HG03060 (cell line): ENCODE results near the gene OPN1SW.

Experiments used
- ATAC-seq: cut with Tn5 transposase; IDR thresholded peaks from one replicate; pipeline ENCODE4 v1.9.1; 2021; ENCODE audit warnings: low read depth, moderate number of reproducible peaks; ENCODE audit not compliant: unreplicated experiment

OPN1SW gene, protein sequence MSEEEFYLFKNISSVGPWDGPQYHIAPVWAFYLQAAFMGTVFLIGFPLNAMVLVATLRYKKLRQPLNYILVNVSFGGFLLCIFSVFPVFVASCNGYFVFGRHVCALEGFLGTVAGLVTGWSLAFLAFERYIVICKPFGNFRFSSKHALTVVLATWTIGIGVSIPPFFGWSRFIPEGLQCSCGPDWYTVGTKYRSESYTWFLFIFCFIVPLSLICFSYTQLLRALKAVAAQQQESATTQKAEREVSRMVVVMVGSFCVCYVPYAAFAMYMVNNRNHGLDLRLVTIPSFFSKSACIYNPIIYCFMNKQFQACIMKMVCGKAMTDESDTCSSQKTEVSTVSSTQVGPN

DNA sequence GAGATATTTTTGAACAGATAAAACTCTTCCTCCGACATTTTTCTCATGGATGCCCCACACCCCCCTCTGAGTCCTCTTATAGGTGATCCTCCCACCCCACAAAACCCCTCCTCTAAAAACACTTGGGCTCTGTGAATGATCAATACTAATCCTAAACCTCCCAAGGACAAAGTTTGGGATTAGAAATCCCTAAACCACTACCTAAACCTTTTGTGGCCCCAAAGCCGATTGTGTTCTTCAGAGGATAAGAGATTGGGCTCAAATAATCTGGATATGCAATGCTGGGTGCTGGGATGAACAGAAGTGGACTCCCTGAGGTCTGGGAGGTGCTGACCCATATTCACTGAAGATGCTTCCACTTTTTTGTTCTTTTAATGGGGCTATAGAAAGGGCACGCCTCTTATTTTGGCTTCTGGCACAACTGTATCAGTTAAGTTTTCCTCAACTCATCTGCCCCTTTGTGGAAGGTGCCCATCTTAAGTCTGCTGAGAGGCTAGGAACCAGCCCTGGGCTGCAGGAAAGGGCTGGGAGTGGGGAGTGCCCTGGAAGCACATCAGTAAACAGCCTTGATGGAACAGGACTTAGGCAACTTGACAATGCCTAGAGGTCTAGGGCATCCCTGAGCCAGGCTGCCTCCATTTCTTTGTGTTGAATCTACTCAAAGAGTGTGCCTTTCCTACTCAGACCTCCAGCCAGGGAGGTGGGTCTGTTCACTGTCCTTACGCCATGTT, at the start of gene OPN1SW:
OPN1SW (minus strand) TSS at position 51 of the 731 bp plus-strand sequence; CDS start at position 38, 13 bp downstream.
- no peak for ATAC-seq

DNA sequence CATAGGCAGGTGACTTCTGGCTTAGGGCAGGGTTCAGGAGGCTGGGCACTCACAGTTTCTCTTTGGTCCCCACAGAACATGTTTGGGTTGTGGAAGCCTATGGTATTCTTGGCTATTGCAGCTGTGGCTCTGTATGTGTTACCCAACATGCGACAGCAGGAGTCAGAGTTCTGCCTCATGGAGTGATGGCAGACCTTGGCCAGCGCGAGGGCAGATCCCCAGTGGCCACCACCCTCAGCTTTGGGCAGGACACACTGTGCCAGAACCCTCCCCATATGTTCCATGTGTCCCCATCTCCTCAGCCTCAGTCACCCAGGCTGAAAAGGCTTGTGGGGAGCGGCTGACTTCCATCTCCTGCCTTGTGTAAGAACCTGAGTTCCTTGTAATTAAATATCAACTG, 46.1 kb upstream of the OPN1SW start:
- ATAC-seq: no peak

DNA sequence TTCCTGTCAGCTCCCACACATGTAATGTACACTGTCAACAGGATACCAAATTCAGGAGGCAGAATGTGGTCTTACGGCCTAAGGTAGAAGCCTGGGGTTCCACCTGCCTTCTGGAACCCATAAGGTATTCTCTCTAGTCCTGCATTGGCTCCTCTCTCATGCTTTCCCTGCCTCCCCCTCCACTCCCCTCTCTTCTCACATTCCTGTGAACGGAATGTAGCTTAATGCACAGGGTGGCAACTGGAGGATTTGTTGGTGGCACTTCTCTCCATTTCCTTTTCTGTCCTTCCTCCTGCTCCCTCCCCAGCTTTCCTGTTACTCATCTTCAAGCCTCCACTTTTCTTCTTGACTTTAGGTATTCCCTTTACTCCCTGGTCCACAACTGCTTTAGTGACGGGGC, 43.1 kb upstream of the OPN1SW start:
- ATAC-seq: no peak

DNA sequence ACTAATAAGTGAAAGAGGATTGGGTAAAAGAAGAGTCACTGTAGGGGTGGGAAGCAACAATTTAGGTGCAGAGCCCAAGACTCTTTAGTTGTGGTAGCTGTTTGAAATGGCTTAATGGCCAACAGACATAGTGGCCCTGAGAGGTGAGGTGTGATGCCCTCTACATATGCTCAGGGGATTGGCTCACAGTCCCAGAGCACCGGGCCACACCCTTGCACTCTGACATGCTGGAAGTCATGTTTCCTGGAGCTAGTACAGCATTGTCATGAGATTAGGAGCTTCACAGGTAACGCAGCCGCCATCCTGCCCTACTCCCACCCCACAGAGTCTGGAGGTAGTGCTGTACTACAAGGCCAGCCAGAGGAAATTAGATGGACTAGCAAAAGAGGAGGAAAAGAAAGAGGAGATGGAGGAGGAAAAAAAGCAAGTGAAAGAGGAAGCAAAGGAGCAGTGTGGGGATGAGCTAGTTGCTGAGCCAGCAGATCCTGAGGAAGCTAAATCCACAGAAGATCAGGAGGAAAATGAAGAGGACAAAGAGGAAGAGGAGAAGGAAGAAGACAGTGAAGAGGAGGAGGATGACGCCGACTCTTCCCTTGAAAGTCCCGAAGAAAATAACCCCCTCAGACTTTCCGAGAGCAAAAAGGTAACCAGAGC, 39.8 kb upstream of the OPN1SW start:
- no peak for ATAC-seq

DNA sequence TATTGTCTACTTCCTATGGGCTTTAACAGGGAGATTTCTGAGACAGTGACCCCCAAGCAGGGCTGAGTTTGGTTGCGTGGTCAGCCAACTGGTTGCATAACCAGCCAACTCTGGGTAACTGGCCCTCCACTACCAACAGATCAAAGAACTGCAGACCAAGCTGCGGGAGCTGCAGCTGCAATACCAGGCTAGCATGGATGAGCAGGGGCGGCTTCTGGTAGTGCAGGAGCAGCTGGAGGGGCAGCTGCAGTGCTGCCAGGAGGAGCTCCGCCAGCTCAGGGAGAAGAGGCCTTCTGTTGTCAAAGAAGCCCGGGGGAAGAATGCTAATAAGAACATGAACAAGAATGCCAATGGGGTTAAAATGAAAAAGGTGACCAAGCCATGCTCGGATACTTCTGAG, 38.9 kb upstream of the OPN1SW start:
- no peak for ATAC-seq

DNA sequence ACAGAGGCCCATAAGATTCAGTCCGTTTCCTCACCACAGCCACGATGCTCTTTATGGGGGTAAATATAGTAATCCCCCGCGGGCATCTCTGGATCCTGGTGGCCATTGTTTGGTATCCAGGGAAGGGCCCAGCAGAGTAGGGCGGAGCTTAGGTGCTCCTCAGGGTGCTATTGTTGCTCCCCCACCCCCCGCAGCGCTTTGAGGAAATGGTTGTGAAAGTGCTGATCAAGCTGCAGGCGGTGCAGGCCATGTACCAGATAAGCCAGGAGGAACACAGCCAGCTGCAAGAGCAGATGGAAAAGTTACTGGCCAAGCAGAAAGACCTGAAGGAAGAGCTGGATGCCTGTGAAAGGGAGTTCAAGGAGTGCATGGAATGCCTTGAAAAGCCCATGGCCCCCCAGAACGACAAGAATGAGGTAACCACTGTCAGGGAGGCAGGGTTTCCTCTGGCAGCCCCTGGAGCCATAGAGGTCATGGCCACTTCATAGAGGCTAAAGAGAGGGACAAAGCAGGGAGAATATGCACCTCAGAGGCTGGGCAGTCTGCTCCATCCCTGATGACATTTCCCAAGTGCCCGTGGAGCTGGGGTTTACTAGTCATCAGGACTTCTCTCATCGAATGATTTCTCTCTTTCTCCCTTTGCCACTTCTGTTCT, 37.0 kb upstream of the OPN1SW start:
- no peak for ATAC-seq

DNA sequence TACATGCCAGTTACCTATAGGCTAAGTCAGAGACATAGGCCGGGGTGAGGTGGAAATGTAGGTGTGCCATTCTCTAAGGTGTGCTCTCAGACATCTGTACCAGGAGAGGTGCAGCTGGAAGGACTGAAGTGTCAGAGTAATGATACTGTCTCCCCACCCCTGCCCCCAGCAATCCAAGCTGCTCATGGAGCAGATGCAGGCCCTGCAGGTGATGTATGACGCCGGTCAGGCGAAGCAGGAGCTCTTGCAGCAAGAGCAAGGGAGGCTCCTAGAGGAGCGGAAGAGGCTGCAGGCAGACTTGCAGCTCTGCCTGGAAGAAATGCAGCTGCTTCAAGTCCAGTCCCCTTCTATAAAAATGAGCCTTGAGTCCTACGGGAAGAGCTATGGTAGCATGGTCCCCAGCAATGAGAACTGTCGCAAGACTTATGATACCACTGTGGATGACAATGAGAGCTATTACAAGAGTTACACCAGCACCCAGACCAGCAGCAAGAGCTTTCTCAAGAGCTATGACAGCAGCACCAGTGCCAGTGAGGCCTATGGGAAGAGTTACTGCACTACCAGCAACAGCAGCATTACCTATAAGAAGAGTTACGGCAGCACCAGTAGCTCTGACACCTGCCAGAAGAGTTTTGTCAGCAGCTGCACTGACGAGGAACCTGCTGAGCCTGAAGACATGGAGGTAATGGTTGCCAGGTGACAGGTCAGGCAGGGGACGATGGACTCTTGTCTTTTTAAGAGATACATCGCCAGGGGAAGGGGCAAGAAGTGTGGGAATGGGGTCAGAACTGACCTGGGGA, 36.2 kb upstream of the OPN1SW start:
- ATAC-seq: no peak

DNA sequence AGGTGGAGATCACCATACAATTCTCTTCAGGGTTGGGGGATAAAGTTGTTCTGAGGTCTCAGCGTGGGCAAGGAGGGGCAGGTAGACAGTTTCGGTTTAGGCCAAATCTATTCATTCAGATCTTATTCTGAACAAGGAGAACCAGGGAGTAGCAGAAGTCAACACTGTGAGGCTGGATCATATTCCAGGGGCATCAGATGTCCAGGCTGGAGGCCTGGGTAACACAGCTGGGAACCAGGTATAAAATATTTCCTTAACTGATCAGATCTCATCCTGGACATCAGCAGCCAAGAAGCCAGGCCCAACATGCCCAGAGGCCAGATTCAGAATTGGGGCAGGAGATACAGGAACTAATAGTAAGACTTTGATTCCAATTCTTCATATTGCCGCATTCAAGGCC, 35.4 kb upstream of the OPN1SW start:
- ATAC-seq: no peak

DNA sequence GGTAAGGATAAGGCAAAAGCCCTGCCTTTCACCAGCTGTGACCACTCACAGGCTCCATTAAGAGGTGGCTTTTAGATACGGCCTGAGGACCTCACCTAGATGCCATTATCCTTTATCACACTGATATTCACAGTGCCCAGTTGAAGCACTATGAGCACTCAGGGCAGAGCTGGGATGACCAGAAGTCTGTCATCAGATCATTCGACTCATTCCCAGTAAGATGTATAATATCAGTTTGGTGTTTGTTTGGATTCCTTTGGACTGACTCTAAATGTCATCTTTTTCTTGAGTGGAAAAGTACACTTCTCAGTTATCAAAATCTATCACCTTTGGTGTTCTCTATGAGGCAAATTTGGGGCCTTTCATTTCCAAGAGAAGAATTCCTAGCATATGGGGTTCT, 34.9 kb upstream of the OPN1SW start:
- ATAC-seq: no peak

DNA sequence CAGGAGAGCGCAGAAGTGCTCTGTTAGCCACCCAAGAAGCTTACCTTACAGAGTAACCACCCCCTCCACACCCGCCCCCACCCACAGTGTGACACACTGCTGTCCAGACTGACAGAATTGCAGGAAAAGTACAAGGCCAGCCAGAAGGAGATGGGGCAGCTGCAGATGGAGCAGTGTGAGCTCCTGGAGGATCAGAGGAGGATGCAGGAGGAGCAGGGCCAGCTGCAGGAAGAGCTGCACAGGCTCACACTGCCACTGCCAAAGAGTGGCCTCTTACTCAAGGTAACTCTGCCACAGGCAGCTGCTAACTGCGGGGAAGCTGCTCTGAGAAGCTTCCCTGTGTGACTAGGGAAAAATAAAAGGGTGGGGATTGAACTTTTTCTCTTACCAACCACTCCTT, 33.8 kb upstream of the OPN1SW start:
- no peak for ATAC-seq

DNA sequence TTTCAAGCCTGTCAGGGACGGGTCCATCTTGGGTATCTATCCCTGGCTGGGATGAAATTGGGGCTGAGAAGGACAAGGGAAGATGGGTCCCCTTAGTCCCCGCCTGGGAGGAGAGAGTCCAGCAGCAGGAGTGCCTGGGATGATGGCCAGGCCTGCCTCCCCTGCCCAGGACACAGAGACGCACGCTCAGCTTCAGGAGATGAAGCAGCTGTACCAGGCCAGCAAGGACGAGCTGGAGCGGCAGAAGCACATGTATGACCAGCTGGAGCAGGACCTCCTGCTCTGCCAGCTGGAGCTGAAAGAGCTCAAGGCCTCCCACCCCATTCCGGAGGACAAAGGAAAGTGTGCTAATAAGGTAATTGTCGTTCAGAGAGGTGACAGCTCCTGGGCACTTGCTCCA, 31.6 kb upstream of the OPN1SW start:
- ATAC-seq: no peak

DNA sequence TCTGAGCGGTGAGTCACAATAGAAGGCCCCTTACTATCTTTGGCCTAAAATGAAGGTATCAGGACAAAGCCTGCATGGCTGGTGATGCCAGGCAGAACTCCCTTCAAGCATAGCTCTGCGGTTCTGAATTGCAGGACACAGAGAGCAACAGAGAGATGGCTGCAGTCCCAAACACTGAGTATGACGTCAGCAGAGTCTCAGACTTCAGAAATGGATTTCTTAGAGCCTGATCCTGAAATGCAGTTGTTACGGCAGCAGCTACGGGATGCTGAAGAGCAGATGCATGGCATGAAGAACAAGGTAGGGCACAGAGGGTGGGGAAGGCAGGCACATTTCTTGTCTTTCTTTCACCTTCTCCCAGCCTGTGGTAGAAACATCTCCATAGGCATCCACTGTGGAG, 29.6 kb upstream of the OPN1SW start:
- no peak for ATAC-seq

DNA sequence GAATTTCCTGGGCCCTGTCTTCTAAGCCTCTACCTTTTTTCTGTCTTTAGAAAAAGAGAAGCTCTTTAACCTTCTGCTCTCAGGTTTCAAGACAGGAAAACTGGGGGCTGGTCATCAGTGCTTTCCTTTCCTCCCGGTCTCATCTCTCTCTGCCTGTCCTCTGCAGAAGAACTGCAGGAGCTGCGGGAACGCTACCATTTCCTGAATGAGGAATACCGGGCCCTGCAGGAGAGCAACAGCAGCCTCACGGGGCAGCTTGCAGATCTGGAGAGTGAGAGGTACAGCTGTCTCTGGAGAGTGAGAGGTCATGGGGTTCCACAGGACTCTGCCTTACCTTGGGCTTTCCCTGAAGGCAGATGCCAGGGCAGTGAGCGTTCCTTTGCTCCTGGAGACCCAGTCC, 28.9 kb upstream of the OPN1SW start:
- ATAC-seq: no peak

DNA sequence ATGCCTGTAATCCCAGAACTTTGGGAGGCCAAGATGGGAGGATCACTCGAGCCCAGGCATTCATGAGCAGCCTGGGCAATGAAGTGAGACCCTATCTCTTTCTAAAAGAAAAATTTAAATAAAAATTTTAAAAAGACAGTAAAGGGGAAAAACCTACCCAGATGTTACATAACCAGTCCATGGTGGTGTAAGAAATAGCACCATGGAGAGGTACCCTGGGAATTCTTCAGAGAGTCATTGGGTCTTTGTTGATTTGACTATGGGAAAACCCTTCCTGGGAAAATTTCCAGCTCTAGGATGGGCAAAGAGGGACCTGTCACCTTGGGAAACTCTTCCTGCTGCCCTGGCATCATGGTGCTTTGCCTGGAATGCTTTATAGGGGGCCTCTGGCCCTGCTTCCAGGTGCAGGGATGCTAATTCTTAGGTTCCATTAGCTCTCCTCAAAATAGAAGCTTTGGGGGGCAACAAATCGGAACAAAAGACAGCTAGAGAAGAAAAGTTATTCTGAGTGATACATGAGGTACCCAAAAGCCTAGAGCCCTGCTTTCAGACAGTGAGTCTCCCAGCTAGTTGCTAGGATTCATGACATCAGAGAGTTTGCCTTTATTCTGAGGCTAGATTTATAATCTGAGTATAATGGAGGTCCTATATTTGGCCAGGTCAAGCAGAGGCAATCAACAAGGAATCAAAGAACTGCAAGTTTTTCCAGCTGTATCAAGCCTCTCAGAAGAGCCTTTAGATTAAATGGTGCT, 26.2 kb upstream of the OPN1SW start:
- ATAC-seq: no peak

DNA sequence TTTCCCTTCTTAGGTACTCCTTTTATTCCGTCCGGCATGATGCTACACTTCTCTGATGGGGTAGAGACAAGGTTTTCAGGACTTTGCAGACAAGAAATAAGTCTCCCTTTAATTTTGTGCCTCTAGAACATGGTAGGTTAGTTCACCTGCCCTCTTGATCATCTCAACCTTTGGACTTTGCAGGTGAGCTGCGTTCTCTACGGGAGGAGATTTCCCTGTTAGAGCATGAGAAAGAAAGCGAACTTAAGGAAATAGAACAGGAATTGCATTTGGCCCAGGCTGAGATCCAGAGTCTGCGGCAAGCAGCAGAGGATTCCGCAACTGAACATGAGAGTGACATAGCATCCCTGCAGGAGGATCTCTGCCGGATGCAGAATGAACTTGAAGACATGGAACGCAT, 25.4 kb upstream of the OPN1SW start:
- no peak for ATAC-seq

DNA sequence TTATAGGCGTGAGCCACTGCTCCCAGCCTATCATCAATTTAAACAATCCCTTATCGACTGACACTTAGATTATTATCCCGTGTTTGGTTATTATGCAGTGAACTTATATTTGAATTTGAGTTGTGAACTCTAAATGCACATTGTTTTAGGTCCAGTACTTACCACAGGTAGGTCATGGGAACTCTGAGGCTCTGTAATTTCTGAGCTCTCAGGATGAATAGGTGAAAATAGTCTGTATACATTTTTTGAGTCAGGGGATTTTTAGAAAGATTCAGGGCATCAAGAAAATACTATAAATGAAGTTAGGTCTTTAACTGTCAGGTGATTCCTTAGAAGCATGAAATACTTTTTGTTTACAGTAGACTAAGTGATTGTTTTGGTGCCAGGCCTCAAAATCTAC, 25.0 kb upstream of the OPN1SW start:
- no peak for ATAC-seq

DNA sequence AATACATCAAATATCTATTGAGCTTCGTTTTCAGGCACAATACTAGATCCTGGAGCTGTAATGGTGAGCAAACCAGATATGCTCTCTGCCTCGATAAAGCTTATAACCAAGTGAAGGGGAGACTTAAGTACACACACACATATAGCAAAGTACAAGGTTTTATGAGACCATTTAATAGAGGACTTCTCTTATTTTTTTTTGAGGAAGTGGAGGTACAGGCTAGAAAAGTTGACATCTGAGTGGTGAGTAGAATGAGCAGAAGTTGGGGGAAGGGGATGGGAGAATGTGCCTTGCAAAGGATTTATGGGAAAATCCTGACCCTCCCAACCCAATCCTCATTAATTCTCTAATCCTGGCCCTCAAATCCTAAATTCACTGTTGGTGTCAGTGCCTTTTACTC, 23.9 kb upstream of the OPN1SW start:
- no peak for ATAC-seq

DNA sequence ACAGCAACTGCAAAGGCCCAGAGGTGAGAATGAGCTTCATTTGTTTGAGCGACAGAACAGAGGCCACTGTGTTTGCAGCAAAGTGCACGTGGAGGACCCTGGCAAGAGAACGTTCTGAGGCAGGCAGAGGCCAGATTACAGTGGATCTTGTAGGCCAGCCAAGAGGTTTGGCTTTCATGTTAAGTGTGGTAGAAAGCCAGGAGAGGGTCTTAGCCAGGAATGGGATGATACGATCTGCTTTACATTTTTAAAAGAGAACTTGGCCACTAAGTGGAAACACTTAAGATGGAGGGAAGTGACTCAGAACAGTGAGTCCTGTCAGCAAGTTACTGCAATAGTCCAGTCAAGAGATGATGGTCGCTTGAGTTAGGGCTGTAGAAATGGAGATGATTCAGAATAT, 20.7 kb upstream of the OPN1SW start:
- ATAC-seq: no peak

DNA sequence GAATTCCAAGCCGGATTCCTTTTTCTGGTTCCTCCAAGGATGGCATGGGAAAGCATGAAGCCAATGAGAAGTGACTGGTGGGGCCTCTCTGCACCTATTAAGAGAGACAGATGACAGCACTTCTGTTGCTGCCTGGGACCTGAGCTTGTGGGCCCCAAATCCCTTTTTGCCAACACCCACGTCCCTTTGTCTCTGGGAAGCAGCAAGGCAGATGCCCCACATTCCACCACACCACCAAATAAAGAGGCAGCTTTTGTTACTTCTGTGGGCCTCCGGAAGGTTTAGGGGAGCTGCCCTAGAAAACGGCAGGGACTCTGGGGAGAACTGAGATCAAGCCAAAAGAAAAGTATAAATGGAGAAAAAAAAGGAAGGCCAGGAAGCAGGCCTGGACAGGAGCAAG, 19.5 kb upstream of the OPN1SW start:
- ATAC-seq: no peak

DNA sequence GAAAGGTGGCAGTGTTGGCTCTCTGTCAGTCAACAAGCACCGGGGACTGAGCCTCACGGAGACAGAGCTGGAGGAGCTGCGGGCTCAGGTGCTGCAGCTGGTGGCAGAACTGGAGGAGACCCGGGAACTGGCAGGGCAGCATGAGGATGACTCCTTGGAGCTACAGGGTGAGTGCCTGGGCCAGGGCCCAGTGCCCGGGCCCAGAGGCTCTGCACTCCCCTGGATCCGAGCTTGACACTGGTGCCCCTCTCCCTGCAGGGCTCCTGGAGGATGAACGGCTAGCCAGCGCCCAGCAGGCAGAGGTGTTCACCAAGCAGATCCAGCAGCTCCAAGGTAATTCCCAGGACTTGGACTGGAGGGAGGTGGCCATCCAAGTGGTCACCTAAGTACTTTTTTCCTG, 18.8 kb upstream of the OPN1SW start:
- ATAC-seq: no peak
